Kidney (tissue), 14 donors: ENCODE results near the gene SMC1A. TPM values are rescaled to one million over a fixed set of nuclear protein-coding genes. Genes with fewer than 3 reads are reported as not detected.

ENCODE experiments used
- DNase-seq, 5 donors: peaks; one replicate each; pipeline ENCODE4 v3.0.0-alpha.2; 2013 to 2020
- FAIRE-seq: peaks from 2 replicates; lab custom pipeline; 2012; peaks lifted over from hg19 to GRCh38; lab: Jason Lieb, UNC
- H3K27ac ChIP-seq, 2 donors: one replicate each; pipeline ENCODE4 v1.7.0; 2013; ENCODE audit warnings: low read depth in 2 of 2, low read length in 2 of 2, inconsistent platforms in 1 of 2
- H3K27me3 ChIP-seq: one replicate; pipeline ENCODE4 v1.7.1; 2013; ENCODE audit warnings: low read length, inconsistent platforms; ENCODE audit not compliant: control insufficient read depth, insufficient read depth
- H3K36me3 ChIP-seq, 3 donors: one replicate each; pipeline versions ENCODE4 v1.7.0 to v1.7.1; 2013; ENCODE audit warnings: low read length in 3 of 3, control low read depth in 1 of 3, inconsistent platforms in 1 of 3; ENCODE audit not compliant: insufficient read depth in 3 of 3, control insufficient read depth in 2 of 3
- H3K4me1 ChIP-seq, 3 donors: one replicate each; pipeline versions ENCODE4 v1.7.0 to v1.7.1; 2013; ENCODE audit warnings: low read length in 3 of 3, inconsistent platforms in 1 of 3, low read depth in 1 of 3; ENCODE audit not compliant: control insufficient read depth in 2 of 3, insufficient read depth in 2 of 3
- H3K4me3 ChIP-seq, 3 donors: one replicate each; pipeline versions ENCODE4 v1.7.0 to v1.8.1; 2013; ENCODE audit warnings: low read length in 3 of 3, control low read depth in 1 of 3, inconsistent platforms in 1 of 3
- H3K9ac ChIP-seq, 3 donors: one replicate each; pipeline versions ENCODE4 v1.7.0 to v1.7.1; 2013; ENCODE audit warnings: low read length in 3 of 3, control low read depth in 1 of 3, inconsistent platforms in 1 of 3
- H3K9me3 ChIP-seq, 3 donors: one replicate each; pipeline versions ENCODE4 v1.7.0 to v1.7.1; 2013; ENCODE audit warnings: low read length in 3 of 3, control low read depth in 1 of 3, inconsistent platforms in 1 of 3; ENCODE audit not compliant: control insufficient read depth in 2 of 3, insufficient read depth in 1 of 3
- CTCF ChIP-seq: IDR thresholded peaks from 3 replicates; pipeline ENCODE4 v1.5.1; 2012; ENCODE audit warnings: mild to moderate bottlenecking, moderate library complexity, borderline replicate concordance; ENCODE audit not compliant: insufficient read depth; ENCODE audit errors: extremely low read depth
- intact Hi-C: fragments of 100-400 bp; cut with DNase I; formaldehyde crosslinking; loops from one replicate; pipeline ENCODE4 v1.11.1; 2022
- polyA plus RNA-seq: library from polyadenylated mRNA; stranded (reverse); fragments of 350-450 nt; fragmentation: Illumina TruSeq; extraction: RNeasy Lipid Tissue Mini Kit (QIAGEN cat#74804); gene quantifications from one replicate; pipeline ENCODE4 v1.2.3, GENCODE V29; 2014; ENCODE audit warnings: low read depth, low replicate concordance; ENCODE audit not compliant: insufficient read depth
- total RNA-seq: library from RNA; stranded (reverse); fragmentation: NEBNext Ultra II Directional; extraction: Animal tissue kit (Norgen Biotek cat#: 25700); gene quantifications from one replicate; pipeline ENCODE4 v1.2.1, GENCODE V29; 2021
- donor health status: control.
- donor health status: control.
- donor health status: control.
- donor health status: control.
- donor health status: control.
- donor health status: DM: yes; HTN: yes; CAD: no.
- donor health status: Normal renal cell carcinoma (clear cell type).

Gene SMC1A
- total and polyA plus RNA-seq, 2 donors from 2014 or later = 6.2 to 59.0 TPM

- Histone ChIP-seq H3K9me3 (no peaks in the 10 kb centered on the region), H3K27me3 (peaks cover 5% of the 10 kb centered on the region), H3K4me3 (no peak overlapping the region), H3K9ac (no peak overlapping the region), H3K36me3 (no peaks in the 10 kb centered on the region), H3K4me1 (no peaks in the 10 kb centered on the region), H3K27ac (no peak overlapping the region)
- TF ChIP-seq CTCF = no peak
- intact Hi-C loops = no loop called here
- no peak for DNase-seq
- FAIRE-seq = no peak
Measured at GRCh38 chrX:53337101-53337500, 85.4 kb downstream of the SMC1A start.

- TF ChIP-seq CTCF = no peak
- Histone ChIP-seq H3K27ac (no peak overlapping the region), H3K9me3 (no peaks in the 10 kb centered on the region), H3K9ac (no peak overlapping the region), H3K36me3 (no peaks in the 10 kb centered on the region), H3K27me3 (peaks cover 12% of the 10 kb centered on the region), H3K4me1 (no peaks in the 10 kb centered on the region), H3K4me3 (no peak overlapping the region)
- intact Hi-C loops = no loop called here
- DNase-seq (no peak), FAIRE-seq (no peak)
Measured at GRCh38 chrX:53333853-53334252, 88.6 kb downstream of the SMC1A start.

GRCh38 chrX:53332204-53332603, 90.2 kb downstream of the SMC1A start:
- H3K9ac ChIP-seq = no peak overlapping the region

More at GRCh38 chrX:53332204-53332603, 90.2 kb downstream of the SMC1A start:
- H3K27me3 ChIP-seq = peaks cover 19% of the 10 kb centered on the region
- intact Hi-C loops = no loop called here
- H3K4me1 ChIP-seq = no peaks in the 10 kb centered on the region
- no peak overlapping the region for H3K27ac ChIP-seq
- H3K4me3 ChIP-seq = no peak overlapping the region
- no peak for FAIRE-seq
- no peaks in the 10 kb centered on the region for H3K36me3 ChIP-seq
- no peak for TF ChIP-seq CTCF
- no peak for DNase-seq
- no peaks in the 10 kb centered on the region for H3K9me3 ChIP-seq
